H1 (cell line): ENCODE measurements around the gene ACVR2A. TPM values are rescaled to one million over a fixed set of nuclear protein-coding genes. Genes with fewer than 3 reads are reported as not detected.

Source experiments
- CTCF ChIA-PET: fragments of 300-600 bp; sonication (Branson Sonifier 250); formaldehyde crosslinking; loops from one replicate; lab custom pipeline; 2021; ENCODE audit not compliant: partially characterized antibody; lab: Charles Lee
- POLR2A ChIA-PET: fragments of 300-600 bp; sonication (Branson Sonifier 250); formaldehyde crosslinking; loops from one replicate; lab custom pipeline; 2021; ENCODE audit warnings: inconsistent platforms; ENCODE audit not compliant: partially characterized antibody; lab: Charles Lee
- DNase-seq, 2 experiments: peaks; one replicate each; pipeline versions ENCODE4 v3.0.0 to v3.0.0-alpha.2; 2010 to 2022; ENCODE audit warnings: low spot score in 2 of 2, low read depth in 1 of 2, mixed read lengths in 1 of 2
- FAIRE-seq: peaks from 2 replicates; lab custom pipeline; 2011; peaks lifted over from hg19 to GRCh38; lab: Jason Lieb, UNC
- H2AFZ ChIP-seq: 2 replicates; pipeline ENCODE4 v1.8.1; 2012; ENCODE audit warnings: low read length, inconsistent platforms
- H2AK5ac ChIP-seq: 2 replicates; pipeline ENCODE4 v1.6.1; 2013; ENCODE audit warnings: low read depth, low read length
- H2BK120ac ChIP-seq: replicated peaks from 2 replicates; pipeline ENCODE3; 2013; ENCODE audit warnings: low read depth, low read length, inconsistent platforms
- H2BK12ac ChIP-seq: 2 replicates; pipeline ENCODE4 v1.6.1; 2013; ENCODE audit warnings: low read depth, low read length
- H2BK15ac ChIP-seq: 2 replicates; pipeline ENCODE4 v1.6.1; 2013; ENCODE audit warnings: low read length
- H2BK20ac ChIP-seq: 2 replicates; pipeline ENCODE4 v1.6.1; 2013; ENCODE audit warnings: low read length
- H2BK5ac ChIP-seq: 2 replicates; pipeline ENCODE4 v1.6.1; 2013; ENCODE audit warnings: low read depth, low read length
- H3K14ac ChIP-seq: 2 replicates; pipeline ENCODE4 v1.6.1; 2013; ENCODE audit warnings: inconsistent platforms; ENCODE audit not compliant: insufficient read length
- H3K18ac ChIP-seq: 2 replicates; pipeline ENCODE4 v1.6.1; 2013; ENCODE audit warnings: low read length; ENCODE audit errors: extremely low read depth
- H3K23ac ChIP-seq: 2 replicates; pipeline ENCODE4 v1.6.1; 2013; ENCODE audit warnings: inconsistent platforms; ENCODE audit not compliant: insufficient read length
- H3K23me2 ChIP-seq: 2 replicates; pipeline ENCODE4 v1.6.1; 2013; ENCODE audit warnings: low read depth, low read length
- H3K27ac ChIP-seq: 2 replicates; pipeline ENCODE4 v1.6.1; 2011; ENCODE audit warnings: low read depth, low read length, inconsistent platforms
- H3K27me3 ChIP-seq, 4 experiments: replicated peaks in 1 of 4; 1 replicate in 1 of 4; 2 replicates in 3 of 4; pipeline versions ENCODE4 v1.6.1 to v1.8.1; 2011 to 2013; ENCODE audit warnings: low read length in 3 of 4, mild to moderate bottlenecking in 3 of 4, inconsistent platforms in 2 of 4, mixed read lengths in 2 of 4, moderate library complexity in 1 of 4; ENCODE audit not compliant: control insufficient read depth in 3 of 4, insufficient read depth in 3 of 4; ENCODE audit errors: extremely low read depth in 1 of 4
- H3K36me3 ChIP-seq, 4 experiments: 2 replicates each; pipeline versions ENCODE4 v1.6.1 to v1.8.1; 2011 to 2013; ENCODE audit warnings: mild to moderate bottlenecking in 4 of 4, low read length in 3 of 4, moderate library complexity in 2 of 4, control low read depth in 1 of 4, inconsistent platforms in 1 of 4; ENCODE audit not compliant: insufficient read depth in 4 of 4, control insufficient read depth in 2 of 4
- H3K4ac ChIP-seq: replicated peaks from 2 replicates; pipeline ENCODE3; 2013; ENCODE audit warnings: low read length, low read depth, mixed read lengths, inconsistent platforms; ENCODE audit not compliant: insufficient read length
- H3K4me1 ChIP-seq, 4 experiments: replicated peaks in 1 of 4; 1 replicate in 1 of 4; 2 replicates in 3 of 4; pipeline versions ENCODE4 v1.6.1 to v1.8.1; 2011 to 2013; ENCODE audit warnings: low read length in 3 of 4, inconsistent platforms in 2 of 4, mixed read lengths in 1 of 4; ENCODE audit not compliant: insufficient read depth in 4 of 4, control insufficient read depth in 3 of 4
- H3K4me2 ChIP-seq, 2 experiments: 2 replicates each; pipeline versions ENCODE4 v1.6.1 to v1.8.1; 2011 to 2013; ENCODE audit warnings: low read depth in 2 of 2, low read length in 2 of 2, control low read depth in 1 of 2, inconsistent platforms in 1 of 2, mild to moderate bottlenecking in 1 of 2; ENCODE audit not compliant: insufficient read depth in 1 of 2
- H3K4me3 ChIP-seq, 4 experiments: fragments of 200-600, 300-600 bp in 1 of 4; sonication (generic), shearing (Covaris generic), sonication (Bioruptor Twin) in 1 of 4; 2 replicates each; pipeline versions ENCODE4 v1.5.1 to v1.8.1; 2011 to 2016; ENCODE audit warnings: low read length in 4 of 4, low read depth in 3 of 4, control low read depth in 2 of 4, inconsistent platforms in 2 of 4, mild to moderate bottlenecking in 2 of 4, mixed read lengths in 1 of 4, moderate library complexity in 1 of 4; ENCODE audit not compliant: insufficient read depth in 2 of 4; ENCODE audit errors: extremely low read depth in 1 of 4
- H3K56ac ChIP-seq: replicated peaks from 2 replicates; pipeline ENCODE3; 2013; ENCODE audit warnings: low read depth, mild to moderate bottlenecking, mixed read lengths, low read length, inconsistent platforms; ENCODE audit not compliant: insufficient read length
- H3K79me1 ChIP-seq: 2 replicates; pipeline ENCODE4 v1.6.1; 2013; ENCODE audit warnings: low read depth, low read length, control low read depth
- H3K79me2 ChIP-seq, 2 experiments: 2 replicates each; pipeline versions ENCODE4 v1.6.1 to v1.8.1; 2012 to 2013; ENCODE audit warnings: low read length in 2 of 2, mild to moderate bottlenecking in 2 of 2, inconsistent platforms in 1 of 2; ENCODE audit not compliant: insufficient read depth in 2 of 2, control insufficient read depth in 1 of 2
- H3K9ac ChIP-seq, 4 experiments: replicated peaks in 1 of 4; 1 replicate in 1 of 4; 2 replicates in 3 of 4; pipeline versions ENCODE4 v1.6.1 to v1.8.1; 2011 to 2013; ENCODE audit warnings: low read depth in 3 of 4, low read length in 3 of 4, control low read depth in 2 of 4, mild to moderate bottlenecking in 2 of 4, moderate library complexity in 2 of 4, inconsistent platforms in 1 of 4; ENCODE audit errors: extremely low read depth in 1 of 4
- H3K9me3 ChIP-seq, 2 experiments: 2 replicates each; pipeline versions ENCODE4 v1.6.1 to v1.8.1; 2012 to 2013; ENCODE audit warnings: mild to moderate bottlenecking in 2 of 2, moderate library complexity in 2 of 2, control low read depth in 1 of 2, inconsistent platforms in 1 of 2, low read depth in 1 of 2, low read length in 1 of 2, mixed read lengths in 1 of 2; ENCODE audit not compliant: insufficient read depth in 2 of 2
- H4K20me1 ChIP-seq, 2 experiments: replicated peaks in 1 of 2; 2 replicates each; pipeline versions ENCODE3 to v1.8.1; 2011 to 2013; ENCODE audit warnings: inconsistent platforms in 2 of 2, low read length in 2 of 2, mild to moderate bottlenecking in 1 of 2; ENCODE audit not compliant: insufficient read depth in 2 of 2, control insufficient read depth in 1 of 2
- H4K5ac ChIP-seq: 2 replicates; pipeline ENCODE4 v1.6.1; 2013; ENCODE audit warnings: low read length, low read depth, mixed read lengths, inconsistent platforms; ENCODE audit not compliant: insufficient read length
- H4K8ac ChIP-seq: 2 replicates; pipeline ENCODE4 v1.8.0; 2013; ENCODE audit warnings: mild to moderate bottlenecking, moderate library complexity, low read length, inconsistent platforms; ENCODE audit not compliant: insufficient read depth; ENCODE audit errors: extremely low read depth
- H4K91ac ChIP-seq: replicated peaks from 2 replicates; pipeline ENCODE3; 2013; ENCODE audit warnings: low read length, mixed read lengths, inconsistent platforms; ENCODE audit not compliant: insufficient read length
- BACH1 ChIP-seq: IDR thresholded peaks from 2 replicates; pipeline ENCODE4 v1.6.1; 2012; ENCODE audit warnings: low read length, improper control_type of control experiment
- BCL11A ChIP-seq, 2 experiments: IDR thresholded peaks; one replicate each; pipeline ENCODE4 v1.6.1; 2011; ENCODE audit warnings: low read depth in 2 of 2, low read length in 2 of 2, mild to moderate bottlenecking in 2 of 2
- BRCA1 ChIP-seq: IDR thresholded peaks from 2 replicates; pipeline ENCODE4 v1.6.1; 2012; ENCODE audit warnings: low read depth, low read length, improper control_type of control experiment
- GTF2F1 ChIP-seq: IDR thresholded peaks from 2 replicates; pipeline ENCODE4 v1.6.1; 2012; ENCODE audit warnings: low read depth, low read length, improper control_type of control experiment, borderline replicate concordance
- MAX ChIP-seq: IDR thresholded peaks from 2 replicates; pipeline ENCODE4 v1.6.1; 2012; ENCODE audit warnings: inconsistent platforms
- PHF8 ChIP-seq: fragments of 200-600 bp; sonication (generic); conservative IDR thresholded peaks from 2 replicates; pipeline ENCODE4 v1.7.1; 2012; ENCODE audit warnings: low read depth, mild to moderate bottlenecking, inconsistent platforms, low read length, moderate library complexity
- POLR2A ChIP-seq, 2 experiments: IDR thresholded peaks; 1 replicate in 1 of 2; 2 replicates in 1 of 2; pipeline ENCODE4 v1.6.1; 2011; ENCODE audit warnings: low read depth in 2 of 2, low read length in 2 of 2, mild to moderate bottlenecking in 2 of 2; ENCODE audit errors: control extremely low read depth in 1 of 2
- POLR2AphosphoS5 ChIP-seq: IDR thresholded peaks from 2 replicates; pipeline ENCODE4 v1.6.1; 2011; ENCODE audit warnings: low read depth, low read length
- RNF2 ChIP-seq: fragments of 200-900, 300-1000 bp; sonication (generic); IDR thresholded peaks from 2 replicates; pipeline ENCODE4 v1.7.1; 2016; ENCODE audit warnings: borderline replicate concordance, low read depth, mild to moderate bottlenecking, antibody characterized with exemption, low read length; ENCODE audit not compliant: poor library complexity, severe bottlenecking; ENCODE audit errors: missing control alignments
- TAF1 ChIP-seq: IDR thresholded peaks from 2 replicates; pipeline ENCODE4 v1.6.1; 2011; ENCODE audit warnings: mild to moderate bottlenecking, low read depth, low read length
- TBP ChIP-seq: IDR thresholded peaks from 2 replicates; pipeline ENCODE4 v1.6.1; 2011; ENCODE audit warnings: low read depth, low read length, improper control_type of control experiment
- WGBS, 2 experiments: shearing (Covaris generic) in 1 of 2; methylation state at CpG; one replicate each; pipeline versions ENCODE4 v1.1.6 to v1.1.7; 2013 to 2015; ENCODE audit warnings: low lambda C conversion rate in 2 of 2, mixed read lengths in 2 of 2, inconsistent platforms in 1 of 2, low coverage in 1 of 2, missing lambda C conversion rate in 1 of 2; ENCODE audit not compliant: insufficient replicate concordance in 2 of 2, insufficient coverage in 1 of 2, insufficient read length in 1 of 2; ENCODE audit errors: extremely low coverage in 1 of 2, missing lambda C conversion rate in 1 of 2; 5-methylcytosine and 5-hydroxymethylcytosine counted together
- polyA plus RNA-seq, 7 experiments: library from polyadenylated mRNA; depleted of rRNA in 3 of 7; stranded (reverse) in 5 of 7; unstranded in 2 of 7; fragments of >200 nt in 5 of 7; fragments of 200-250 nt in 2 of 7; gene quantifications; 1 replicate in 5 of 7; 2 replicates in 1 of 7; 4 replicates in 1 of 7; pipeline versions ENCODE4 v1.2.1 to v1.2.3, GENCODE V29; 2011 to 2013; ENCODE audit warnings: missing spikeins in 2 of 7, mixed read lengths in 2 of 7
- total RNA-seq: library from RNA; stranded (reverse); fragmentation: NEBNext Ultra II Directional; extraction: Animal tissue kit (Norgen Biotek cat#: 25700); gene quantifications from 2 replicates; pipeline ENCODE4 v1.2.1, GENCODE V29; 2021

The ACVR2A gene
- total and polyA plus RNA-seq, 2 of the 8 experiments (the other 6 are each of a cell fraction or from before 2014, with no cell fraction given), result 3.4 to 18.1 TPM

DNA sequence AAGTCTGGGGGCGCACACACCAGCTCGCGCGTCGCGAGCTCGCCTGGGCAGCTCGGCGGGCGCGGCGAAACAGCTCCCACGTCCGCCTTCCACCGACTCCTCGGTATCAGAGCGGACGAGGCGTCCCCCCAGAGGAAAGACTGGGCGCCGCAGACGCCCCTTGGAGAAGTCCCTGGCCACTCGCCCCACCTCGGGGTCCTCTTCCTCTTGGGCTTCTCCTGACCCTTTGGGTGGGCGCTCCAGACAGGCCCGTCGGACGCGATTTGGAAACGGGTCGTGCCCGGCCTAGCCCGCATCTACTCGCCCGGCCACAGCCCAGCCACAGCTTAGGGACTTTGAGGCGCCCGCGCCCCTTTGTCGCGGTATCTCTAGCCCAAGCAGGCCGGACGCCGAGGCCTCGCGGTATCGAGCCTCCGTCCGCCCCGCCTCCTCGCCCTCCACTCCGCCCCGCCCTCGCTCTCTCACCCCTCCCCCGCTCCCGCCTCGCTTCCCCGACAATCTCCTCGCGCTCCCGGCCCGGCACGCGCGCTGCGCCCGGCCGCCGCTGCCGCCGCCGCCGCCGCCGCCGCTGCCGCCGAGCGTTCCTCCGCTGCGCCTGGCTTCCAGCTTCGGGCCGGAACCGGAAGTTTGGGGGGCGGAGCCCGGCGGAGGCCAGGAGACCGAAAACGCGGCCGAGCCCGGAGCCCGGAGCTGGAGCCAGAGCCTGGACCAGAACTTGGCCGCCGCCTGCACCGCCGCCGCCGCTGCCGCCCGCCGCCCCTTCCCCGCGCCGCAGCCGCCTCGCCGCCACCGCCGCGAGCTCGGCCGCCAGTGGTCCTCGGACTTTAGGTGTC lies 749 bp upstream of the ACVR2A start:
- Histone ChIP-seq H3K27me3 (no peaks in the 10 kb centered on the region), H2BK5ac (peak overlapping the region; percentile 64), H3K27ac (peak overlapping the region; percentile 94), H2AFZ (peak overlapping the region; percentile 68; the same call in 1 of the 2 replicates), H3K14ac (no peak overlapping the region), H2BK120ac (no peak overlapping the region), H3K23ac (no peak overlapping the region), H3K56ac (peak overlapping the region; percentile 51), H3K4me3 (peak overlapping the region; percentile 71 to 89 (median 84)), H2BK20ac (no peak overlapping the region), H3K18ac (peak overlapping the region; percentile 57), H3K79me2 (peaks cover 7 to 44% of the 10 kb centered on the region in 2 experiments; a peak in 3 of 4 replicates), H4K20me1 (peaks cover 0 to 9% of the 10 kb centered on the region in 2 experiments), H3K36me3 (no peaks in the 10 kb centered on the region), H3K79me1 (no peaks in the 10 kb centered on the region), H3K4me1 (peaks cover 2 to 10% (median 3%) of the 10 kb centered on the region in 4 experiments; a peak in 4 of 7 replicates), H2BK15ac (no peak overlapping the region), H3K23me2 (no peaks in the 10 kb centered on the region; the same call in 1 of the 2 replicates), H3K4me2 (peak overlapping the region; percentile 82 to 90), H4K5ac (peak overlapping the region; percentile 60), H2BK12ac (no peak overlapping the region), H3K4ac (no peak overlapping the region), H4K91ac (peak overlapping the region; percentile 38), H2AK5ac (no peak overlapping the region), H4K8ac (peak overlapping the region; percentile 98), H3K9me3 (no peaks in the 10 kb centered on the region), H3K9ac (peak overlapping the region; percentile 85 to 96 (median 90))
- FAIRE-seq (no peak), DNase-seq (peak; percentile 46 to 92)
- CTCF ChIA-PET, result interaction anchor here (0.7 to 1.6 kb wide), 7 partner anchors 11 to 799 kb away, joined by 3 to 4 read pairs (median 3); no protein-coding TSS in a partner anchor
- POLR2A ChIA-PET, result interaction anchor here (0.6 to 2.5 kb wide), 9 partner anchors 11 to 179 kb away, joined by 3 to 13 read pairs (median 3); no protein-coding TSS in a partner anchor
- 0% methylated on average over 42 of the region's 113 CpGs; no CpG with 5 or more reads in 1 of the 2 experiments for WGBS, 2 experiments
- TF ChIP-seq BCL11A (IDR thresholded peaks at IDR 0.05; ENCODE audit: low read depth in 2 of 2, low read length in 2 of 2) (no peak), MAX (peak; percentile 85), BRCA1 (peak; percentile 52; the same call in 1 of the 2 replicates), TAF1 (peak; percentile 83), TBP (peak; percentile 56; the same call in 1 of the 2 replicates), RNF2 (no peak), BACH1 (no peak), GTF2F1 (0 out of 2 replicates have a peak, but pooled peaks have one; percentile 12), PHF8 (peak; percentile 83), POLR2A (IDR thresholded peaks at IDR 0.05; ENCODE audit: control extremely low read depth in 1 of 2, low read depth in 2 of 2, low read length in 2 of 2) (peak; percentile 89 to 93), POLR2AphosphoS5 (peak; percentile 85)
